Activated CD4-positive, CD25-positive, alpha-beta regulatory T cell treated with anti-CD3 and anti-CD28 coated beads, Interleukin-2, amount 50 U/mL, for 72 hours (primary cell): Measurements from ENCODE around the gene SRSF8.

Experiments
- DNase-seq: peaks from one replicate; pipeline ENCODE4 v3.0.0; 2021

Gene SRSF8

GRCh38 chr11:95070471-95070870, 3.8 kb downstream of the SRSF8 start:
- no peak for DNase-seq

GRCh38 chr11:95072948-95073347, 6.2 kb downstream of the SRSF8 start:
- DNase-seq, result no peak

GRCh38 chr11:95074792-95075563, 8.3 kb downstream of the SRSF8 start:
- DNase-seq, result no peak

- no peak for DNase-seq
These were observed 9.7 kb downstream of the SRSF8 start for GRCh38 chr11:95076416-95076815.

GRCh38 chr11:95076981-95077380, 10.3 kb downstream of the SRSF8 start:
- no peak for DNase-seq

- no peak for DNase-seq
These were observed 11.8 kb downstream of the SRSF8 start for GRCh38 chr11:95078526-95078925.

- DNase-seq, result no peak
These were observed 14.3 kb downstream of the SRSF8 start for GRCh38 chr11:95081010-95081409.

GRCh38 chr11:95081412-95081811, 14.7 kb downstream of the SRSF8 start:
- DNase-seq, result no peak

GRCh38 chr11:95082576-95083001, 15.9 kb downstream of the SRSF8 start:
- no peak for DNase-seq

GRCh38 chr11:95084509-95084908, 17.8 kb downstream of the SRSF8 start:
- no peak for DNase-seq

- DNase-seq, result no peak
These were observed 18.5 kb downstream of the SRSF8 start for GRCh38 chr11:95085117-95085816.

- no peak for DNase-seq
These were observed 19.4 kb downstream of the SRSF8 start for GRCh38 chr11:95086151-95086550.

- DNase-seq, result no peak
These were observed 20.3 kb downstream of the SRSF8 start for GRCh38 chr11:95086836-95087570.

GRCh38 chr11:95088946-95089619, 22.4 kb downstream of the SRSF8 start:
- DNase-seq, result no peak

- peak; percentile 86 for DNase-seq
These were observed 23.2 kb downstream of the SRSF8 start, which contains the start of gene ENDOD1 for GRCh38 chr11:95089620-95090542. ENDOD1 (plus strand) TSS chr11:95089846; CDS start chr11:95089928, 82 bp downstream.

- DNase-seq, result no peak
These were observed 25.0 kb downstream of the SRSF8 start for GRCh38 chr11:95091663-95092180.

- no peak for DNase-seq
These were observed 26.0 kb downstream of the SRSF8 start for GRCh38 chr11:95092549-95093324.

- DNase-seq, result no peak
These were observed 26.8 kb downstream of the SRSF8 start for GRCh38 chr11:95093548-95093947.

GRCh38 chr11:95095858-95096587, 29.3 kb downstream of the SRSF8 start:
- no peak for DNase-seq

GRCh38 chr11:95097209-95097608, 30.5 kb downstream of the SRSF8 start:
- no peak for DNase-seq
